NOMO-1 (cell line): ENCODE results near the gene SYTL1.

Source experiments
- DNase-seq, 2 experiments: peaks; one replicate each; lab custom pipeline; 2025; ENCODE audit not compliant: unreplicated experiment in 2 of 2; lab: John Stamatoyannopoulos, UW

Gene SYTL1

DNA sequence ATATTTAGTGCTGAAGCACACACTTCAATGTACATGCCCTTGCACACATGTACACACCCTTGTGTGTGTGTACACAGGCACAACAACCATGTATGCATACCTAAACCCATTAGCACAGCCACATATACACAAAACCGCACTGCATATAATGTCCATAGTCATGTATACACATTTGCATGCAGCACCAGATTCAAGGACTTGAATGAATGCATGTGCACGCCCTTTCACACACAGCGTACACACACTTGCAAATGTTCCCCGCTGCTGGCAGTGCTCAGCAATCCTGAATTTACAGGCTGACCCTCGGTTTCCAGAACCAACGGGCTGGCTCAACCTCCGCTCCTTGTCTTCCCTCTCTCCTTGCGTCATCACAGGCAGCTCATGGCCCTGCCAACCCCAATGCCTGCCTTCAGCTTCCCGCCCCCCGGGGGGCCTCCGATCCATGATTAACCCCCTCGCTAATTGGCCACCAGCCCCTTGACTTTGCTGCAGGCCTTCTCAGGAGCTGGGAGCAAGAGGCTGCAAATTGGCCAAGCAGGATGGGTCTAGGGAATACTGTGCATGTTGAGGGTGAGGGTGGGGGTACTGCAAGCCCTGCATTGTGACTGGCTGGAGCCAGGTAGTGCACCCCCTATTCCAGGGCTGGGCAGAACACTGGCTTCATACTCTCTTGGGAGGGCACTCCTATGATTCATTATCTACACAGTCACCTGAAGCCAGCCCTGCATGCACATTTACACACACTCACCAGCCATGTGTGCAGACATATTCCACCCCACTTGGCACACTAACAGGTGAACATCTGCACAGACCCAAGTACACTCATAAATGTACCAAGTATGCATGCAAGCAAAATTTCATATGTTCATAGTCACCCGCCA is 58.5 kb downstream of the SYTL1 start:
- DNase-seq = no peak

DNA sequence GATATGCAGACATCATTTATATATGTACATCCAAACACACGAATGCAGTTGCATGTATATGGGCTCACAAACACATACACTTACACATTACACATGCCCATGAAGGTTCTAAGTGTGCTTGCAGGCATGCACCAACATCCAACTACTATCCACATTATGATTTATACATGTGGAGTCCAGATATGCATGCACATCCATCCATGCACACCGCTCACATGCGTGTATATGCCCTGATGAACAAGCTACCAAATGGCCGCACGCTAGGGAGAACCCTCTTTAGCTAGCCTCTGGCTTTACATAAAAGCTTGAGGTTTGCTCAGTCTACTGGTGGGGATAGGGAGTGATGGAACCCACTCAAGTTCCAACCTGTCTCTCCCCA is 59.1 kb downstream of the SYTL1 start:
- DNase-seq = no peak

DNA sequence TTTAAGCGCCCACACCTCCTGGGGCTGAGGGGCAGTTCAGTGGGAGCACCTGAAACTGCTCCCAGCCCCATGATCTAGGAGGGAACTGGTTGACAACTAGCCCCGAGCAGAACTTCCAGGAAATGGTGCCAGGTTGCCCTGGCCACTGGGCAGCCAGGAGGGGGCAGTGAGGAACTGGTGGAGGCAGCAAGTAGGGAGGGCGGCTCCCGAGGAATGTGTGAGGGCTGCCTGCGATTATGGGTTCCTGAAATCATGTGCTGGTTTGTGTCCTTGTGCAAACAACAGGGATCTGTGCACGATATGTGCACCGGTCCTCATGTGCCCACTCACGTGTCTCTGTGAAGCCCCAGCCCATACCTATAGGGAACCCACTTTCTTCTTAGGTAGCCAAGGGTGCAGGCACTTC is 60.5 kb downstream of the SYTL1 start:
- peak in 1 of 2 experiments; percentile 35 for DNase-seq

DNA sequence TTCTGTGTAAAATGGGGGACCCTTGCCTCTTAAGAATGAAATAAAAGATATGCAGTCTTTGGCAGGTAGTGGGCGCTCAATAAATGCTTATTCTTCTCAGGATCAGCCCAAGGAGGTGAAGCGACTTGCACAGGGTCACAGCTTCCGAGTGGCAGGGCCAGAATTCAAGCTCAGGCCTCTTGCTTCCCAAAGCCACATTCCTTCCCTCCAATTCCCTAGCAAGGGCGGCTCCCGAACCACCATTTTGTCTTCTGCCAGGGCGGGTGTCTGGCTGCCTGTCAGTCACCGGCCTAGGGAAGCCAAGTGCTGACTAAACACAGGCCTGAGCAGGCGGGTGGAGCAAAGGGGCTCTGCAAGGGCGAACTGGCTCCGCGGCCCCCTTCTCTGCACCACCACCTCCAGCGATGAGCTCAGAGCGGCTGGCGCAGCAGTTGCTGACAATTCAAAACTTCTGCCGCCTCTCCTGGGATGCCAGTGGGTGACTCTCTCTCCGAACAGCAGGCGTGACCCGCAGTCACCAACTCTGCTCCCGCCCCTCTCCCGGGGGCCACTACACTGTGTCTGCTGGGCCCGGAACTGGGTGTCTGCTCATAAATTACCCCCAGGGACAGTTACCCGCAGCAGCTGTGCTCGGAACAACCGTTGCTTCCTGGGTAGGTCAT is 61.4 kb downstream of the SYTL1 start:
- no peak for DNase-seq
